GM13977 (cell line): Measurements from ENCODE around the gene ESF1.

ENCODE experiments used
- DNase-seq: peaks from one replicate; pipeline ENCODE4 v3.0.0; 2012; ENCODE audit warnings: low spot score
- CTCF ChIP-seq: IDR thresholded peaks from 2 replicates; pipeline ENCODE4 v1.5.1; 2012; ENCODE audit warnings: mild to moderate bottlenecking, control low read depth; ENCODE audit not compliant: insufficient read depth; ENCODE audit errors: extremely low read depth, missing control alignments
- in situ Hi-C: fragments of 300-500 bp; cut with MboI; formaldehyde crosslinking; loops from one replicate; pipeline ENCODE4 v1.12.0; 2022; ENCODE audit warnings: low sequenced_read_pairs, low pct_unique_long_range_greater_than_20kb, mixed read lengths, inconsistent platforms; ENCODE audit not compliant: unreplicated experiment

ESF1 gene

GRCh38 chr20:13784893-13785715 is at the start of gene ESF1, which contains the start of gene NDUFAF5:
TSS of gene ESF1 (minus strand) at chr20:13784919. CDS start at chr20:13783140, 1,779 bp downstream.
TSS of gene NDUFAF5 (plus strand) at chr20:13785028. CDS start at chr20:13785069, 41 bp downstream.
- in situ Hi-C loops, result no loop called here
- TF ChIP-seq CTCF, result no peak
- peak; percentile 93 for DNase-seq

- in situ Hi-C loops, result no loop called here
- no peak for DNase-seq
- TF ChIP-seq CTCF, result no peak
Measured at GRCh38 chr20:13831476-13831875, 46.8 kb upstream of the ESF1 start.

- TF ChIP-seq CTCF, result no peak
- in situ Hi-C loops, result no loop called here
Measured at GRCh38 chr20:13825465-13825864, 40.7 kb upstream of the ESF1 start.

GRCh38 chr20:13824459-13824858 is 39.7 kb upstream of the ESF1 start:
- DNase-seq, result no peak
- no peak for TF ChIP-seq CTCF
- in situ Hi-C loops, result loop anchor here (25.0 kb wide), 1 partner anchor 238 kb away; no protein-coding TSS in a partner anchor

More at GRCh38 chr20:13825465-13825864, 40.7 kb upstream of the ESF1 start:
- DNase-seq, result no peak

- in situ Hi-C loops, result loop anchor here (25.0 kb wide), 1 partner anchor 240 kb away; no protein-coding TSS in a partner anchor
- no peak for TF ChIP-seq CTCF
- no peak for DNase-seq
Measured at GRCh38 chr20:13822459-13822858, 37.7 kb upstream of the ESF1 start.

GRCh38 chr20:13821876-13822275 is 37.2 kb upstream of the ESF1 start:
- no peak for DNase-seq
- in situ Hi-C loops, result loop anchor here (25.0 kb wide), 1 partner anchor 240 kb away; no protein-coding TSS in a partner anchor
- no peak for TF ChIP-seq CTCF
